SU-DHL-6 (cell line): ENCODE results near the gene UBL3.

Experiments used
- EZH2phosphoT487 ChIP-seq: fragments of 200-600 bp; sonication (generic), shearing (Covaris generic); conservative IDR thresholded peaks from 2 replicates; pipeline ENCODE4 v1.6.1; 2018; ENCODE audit warnings: mild to moderate bottlenecking, antibody characterized with exemption, low read length, moderate library complexity, mixed read lengths
- TF ChIP-seq, protein P1 (sequence below): fragments of 200-600 bp; sonication (generic); IDR thresholded peaks from one replicate; pipeline ENCODE4 v1.5.1; 2017; ENCODE audit warnings: antibody characterized with exemption, mild to moderate bottlenecking, low read length, moderate library complexity; ENCODE audit not compliant: insufficient read depth, poor library complexity, severe bottlenecking

DNA sequence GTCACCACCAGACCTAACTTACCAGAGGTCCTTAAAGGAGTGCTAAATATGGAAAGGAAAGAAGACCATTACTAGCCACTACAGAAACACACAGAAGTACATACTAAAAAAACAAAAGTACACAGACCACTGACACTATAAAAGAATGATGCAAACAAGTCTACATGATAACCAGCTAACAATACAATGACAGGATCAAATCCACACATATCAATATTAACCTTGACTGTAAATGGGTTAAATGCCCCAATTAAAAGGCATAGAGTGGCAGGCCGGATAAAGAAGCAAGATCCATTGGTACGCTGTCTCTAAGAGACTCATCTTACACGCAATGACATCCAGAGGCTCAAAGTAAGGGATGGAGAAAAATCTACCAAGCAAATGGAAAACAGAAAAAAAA is 47.2 kb downstream of the UBL3 start:
- TF ChIP-seq, protein P1, sequence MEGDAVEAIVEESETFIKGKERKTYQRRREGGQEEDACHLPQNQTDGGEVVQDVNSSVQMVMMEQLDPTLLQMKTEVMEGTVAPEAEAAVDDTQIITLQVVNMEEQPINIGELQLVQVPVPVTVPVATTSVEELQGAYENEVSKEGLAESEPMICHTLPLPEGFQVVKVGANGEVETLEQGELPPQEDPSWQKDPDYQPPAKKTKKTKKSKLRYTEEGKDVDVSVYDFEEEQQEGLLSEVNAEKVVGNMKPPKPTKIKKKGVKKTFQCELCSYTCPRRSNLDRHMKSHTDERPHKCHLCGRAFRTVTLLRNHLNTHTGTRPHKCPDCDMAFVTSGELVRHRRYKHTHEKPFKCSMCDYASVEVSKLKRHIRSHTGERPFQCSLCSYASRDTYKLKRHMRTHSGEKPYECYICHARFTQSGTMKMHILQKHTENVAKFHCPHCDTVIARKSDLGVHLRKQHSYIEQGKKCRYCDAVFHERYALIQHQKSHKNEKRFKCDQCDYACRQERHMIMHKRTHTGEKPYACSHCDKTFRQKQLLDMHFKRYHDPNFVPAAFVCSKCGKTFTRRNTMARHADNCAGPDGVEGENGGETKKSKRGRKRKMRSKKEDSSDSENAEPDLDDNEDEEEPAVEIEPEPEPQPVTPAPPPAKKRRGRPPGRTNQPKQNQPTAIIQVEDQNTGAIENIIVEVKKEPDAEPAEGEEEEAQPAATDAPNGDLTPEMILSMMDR, result no peak
- no peak for TF ChIP-seq EZH2phosphoT487
